ENCODE results near the gene FAM98B.
A peak's percentile ranks its signal among the peaks of the same experiment; 100 is the strongest.

Gene FAM98B

GRCh38 chr15:38440353-38441129 is 13.4 kb upstream of the FAM98B start:
- peaks cover 4% of the 10 kb centered on the region for H3K36me3 Mint-ChIP-seq
- H3K27ac Mint-ChIP-seq = no peak overlapping the region
- H3K9me3 Mint-ChIP-seq = peaks cover 6% of the 10 kb centered on the region
- H3K4me1 Mint-ChIP-seq = peaks cover 7% of the 10 kb centered on the region
- peaks cover 17% of the 10 kb centered on the region for H3K27me3 Mint-ChIP-seq
- no peak overlapping the region for H3K4me3 Mint-ChIP-seq

GRCh38 chr15:38441130-38441519 is 12.8 kb upstream of the FAM98B start:
- Mint-ChIP-seq H3K36me3 (peaks cover 4% of the 10 kb centered on the region), H3K9me3 (peaks cover 6% of the 10 kb centered on the region), H3K27ac (no peak overlapping the region), H3K27me3 (peaks cover 15% of the 10 kb centered on the region), H3K4me1 (peaks cover 7% of the 10 kb centered on the region), H3K4me3 (no peak overlapping the region)

- peak overlapping the region; percentile 98 for H3K4me3 Mint-ChIP-seq
- H3K27me3 Mint-ChIP-seq = no peaks in the 10 kb centered on the region
- peaks cover 43% of the 10 kb centered on the region for H3K4me1 Mint-ChIP-seq
- H3K36me3 Mint-ChIP-seq = peaks cover 7% of the 10 kb centered on the region
- peak overlapping the region; percentile 95 for H3K27ac Mint-ChIP-seq
- H3K9me3 Mint-ChIP-seq = no peaks in the 10 kb centered on the region
Measured at GRCh38 chr15:38454696-38455090, 766 bp downstream of the FAM98B start.

DNA sequence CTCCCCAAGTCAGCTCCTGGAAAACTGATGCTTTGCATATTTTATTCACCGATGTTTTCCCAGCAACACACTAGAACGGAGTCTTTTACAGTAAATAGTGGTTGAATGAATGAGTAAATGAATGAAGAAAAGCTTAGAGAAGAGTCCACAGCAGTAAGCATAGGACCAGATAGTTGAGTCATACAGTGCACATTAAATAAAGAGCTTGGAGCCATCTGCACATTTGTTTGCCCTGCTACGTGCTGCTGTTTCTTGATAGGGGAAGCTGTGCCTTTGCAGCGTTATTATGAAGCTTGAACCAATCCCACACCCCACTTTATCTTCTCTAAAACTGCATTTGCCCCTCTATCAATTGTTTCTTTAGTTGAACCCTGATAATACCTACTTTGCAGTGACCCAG is 1.2 kb downstream of the FAM98B start:
- H3K36me3 Mint-ChIP-seq = peaks cover 7% of the 10 kb centered on the region
- peaks cover 47% of the 10 kb centered on the region for H3K4me1 Mint-ChIP-seq
- H3K4me3 Mint-ChIP-seq = peak overlapping the region; percentile 98
- H3K27ac Mint-ChIP-seq = peak overlapping the region; percentile 95
- H3K27me3 Mint-ChIP-seq = no peaks in the 10 kb centered on the region
- no peaks in the 10 kb centered on the region for H3K9me3 Mint-ChIP-seq

DNA sequence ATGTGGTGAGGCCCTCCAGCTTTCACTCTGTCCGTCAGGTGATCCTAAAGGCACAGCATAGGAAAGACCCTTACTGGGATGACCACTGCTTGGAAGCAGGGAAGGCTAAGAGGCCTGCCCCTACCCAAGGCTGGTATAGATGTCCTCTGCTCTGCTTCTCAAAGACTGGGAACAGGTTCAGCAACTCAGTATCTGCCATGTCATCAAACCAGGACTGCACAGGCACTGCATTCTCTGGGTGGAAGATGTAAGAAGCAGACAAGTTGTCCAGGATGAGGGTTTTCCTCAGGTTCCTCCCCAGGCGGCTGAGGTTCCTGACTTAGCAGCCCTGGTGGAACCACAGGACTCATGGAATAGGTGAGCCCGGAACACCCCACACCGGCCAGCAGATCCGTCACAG is 4.7 kb downstream of the FAM98B start:
- no peaks in the 10 kb centered on the region for H3K9me3 Mint-ChIP-seq
- peaks cover 72% of the 10 kb centered on the region for H3K4me1 Mint-ChIP-seq
- peaks cover 7% of the 10 kb centered on the region for H3K36me3 Mint-ChIP-seq
- H3K4me3 Mint-ChIP-seq = no peak overlapping the region
- no peaks in the 10 kb centered on the region for H3K27me3 Mint-ChIP-seq
- H3K27ac Mint-ChIP-seq = no peak overlapping the region

DNA sequence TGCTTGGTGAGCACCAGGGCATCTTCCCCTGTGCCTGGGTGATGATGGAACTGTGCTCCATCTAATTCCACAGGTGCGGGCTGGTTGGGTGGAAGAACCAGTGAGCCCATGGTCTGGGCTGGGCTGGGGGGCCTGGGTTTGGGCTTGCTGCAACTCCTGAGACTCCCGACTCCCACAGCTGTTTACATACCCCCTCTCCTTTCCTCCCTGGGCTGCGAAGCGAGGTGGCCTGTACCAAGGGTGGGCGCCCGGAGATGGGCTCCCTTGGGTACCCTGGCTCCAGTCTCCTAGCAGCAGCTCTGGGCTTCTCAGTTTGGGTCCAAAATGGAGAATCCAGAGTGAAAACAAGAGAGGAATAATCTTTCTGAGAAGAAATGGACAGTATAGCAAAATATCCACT is 5.6 kb downstream of the FAM98B start:
- Mint-ChIP-seq H3K9me3 (no peaks in the 10 kb centered on the region), H3K4me3 (no peak overlapping the region), H3K4me1 (peaks cover 72% of the 10 kb centered on the region), H3K36me3 (peaks cover 7% of the 10 kb centered on the region), H3K27ac (peak overlapping the region; percentile 51), H3K27me3 (no peaks in the 10 kb centered on the region)

- Mint-ChIP-seq H3K27me3 (no peaks in the 10 kb centered on the region), H3K4me3 (no peak overlapping the region), H3K36me3 (peaks cover 7% of the 10 kb centered on the region), H3K9me3 (no peaks in the 10 kb centered on the region), H3K27ac (peak overlapping the region; percentile 21), H3K4me1 (peaks cover 64% of the 10 kb centered on the region)
Measured at GRCh38 chr15:38460543-38460942, 6.6 kb downstream of the FAM98B start.

DNA sequence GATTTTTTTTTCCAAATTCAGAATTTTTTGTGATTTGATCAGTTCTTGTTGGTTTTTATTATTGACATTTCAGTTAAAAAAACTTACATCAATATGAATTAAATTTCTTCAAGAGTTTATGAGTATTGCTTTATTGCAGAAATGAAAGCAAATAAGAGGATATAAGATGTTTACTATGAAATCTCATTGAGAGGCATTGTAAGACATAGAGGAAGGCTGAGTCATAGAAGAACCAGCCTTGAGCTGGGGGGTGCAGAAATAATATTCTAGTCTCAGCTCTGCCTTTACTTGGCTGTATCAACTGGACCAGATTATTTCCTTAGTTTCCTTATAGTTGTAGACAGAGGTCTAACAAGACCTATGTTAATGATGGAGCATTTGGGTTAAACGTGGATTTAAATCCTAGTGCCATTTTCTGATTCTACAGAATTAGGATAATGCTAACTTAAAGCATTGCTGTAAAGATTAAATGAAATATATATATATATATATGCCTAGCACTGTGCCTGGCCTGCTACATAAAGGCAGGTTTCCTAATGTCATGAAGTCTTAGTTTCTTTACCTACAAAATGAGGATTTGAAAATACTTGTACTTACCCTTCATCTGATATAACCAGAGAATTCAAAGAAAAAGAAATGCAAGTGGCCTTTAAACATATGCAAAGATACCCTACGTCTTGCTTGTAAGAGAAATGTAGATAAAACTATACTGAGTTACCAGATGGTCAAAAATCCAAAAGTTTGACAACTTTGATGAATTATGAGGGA is 7.3 kb downstream of the FAM98B start:
- no peaks in the 10 kb centered on the region for H3K9me3 Mint-ChIP-seq
- peak overlapping the region; percentile 21 for H3K27ac Mint-ChIP-seq
- peaks cover 7% of the 10 kb centered on the region for H3K36me3 Mint-ChIP-seq
- H3K4me3 Mint-ChIP-seq = no peak overlapping the region
- no peaks in the 10 kb centered on the region for H3K27me3 Mint-ChIP-seq
- peaks cover 58% of the 10 kb centered on the region for H3K4me1 Mint-ChIP-seq

- Mint-ChIP-seq H3K4me3 (no peak overlapping the region), H3K4me1 (peaks cover 36% of the 10 kb centered on the region), H3K27me3 (no peaks in the 10 kb centered on the region), H3K27ac (peak overlapping the region; percentile 51), H3K9me3 (no peaks in the 10 kb centered on the region), H3K36me3 (no peaks in the 10 kb centered on the region)
Measured at GRCh38 chr15:38463893-38464292, 10.0 kb downstream of the FAM98B start.

- Mint-ChIP-seq H3K27ac (no peak overlapping the region), H3K36me3 (no peaks in the 10 kb centered on the region), H3K9me3 (no peaks in the 10 kb centered on the region), H3K4me1 (peaks cover 29% of the 10 kb centered on the region), H3K4me3 (no peak overlapping the region), H3K27me3 (no peaks in the 10 kb centered on the region)
Measured at GRCh38 chr15:38464675-38465074, 10.7 kb downstream of the FAM98B start.

DNA sequence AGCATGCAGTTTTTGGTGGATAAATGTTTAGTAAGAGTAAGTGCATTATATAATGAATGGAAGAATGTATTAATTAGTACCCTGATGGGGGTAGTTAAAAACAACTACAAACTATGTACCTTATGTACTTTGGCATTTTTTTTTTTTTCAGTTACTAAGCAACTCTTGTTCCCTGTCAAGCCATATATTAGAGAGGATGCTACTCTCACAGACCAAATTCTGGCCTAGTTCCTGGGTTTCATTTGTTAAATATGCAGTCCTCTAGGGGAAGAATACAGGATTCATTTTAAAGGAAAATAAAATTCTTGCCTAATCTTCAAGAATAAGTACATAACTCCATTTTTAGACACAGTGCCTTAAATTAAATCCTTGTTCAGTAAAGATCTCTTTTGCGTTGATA is 16.9 kb downstream of the FAM98B start:
- H3K27me3 Mint-ChIP-seq = no peaks in the 10 kb centered on the region
- peaks cover 6% of the 10 kb centered on the region for H3K36me3 Mint-ChIP-seq
- peaks cover 11% of the 10 kb centered on the region for H3K4me1 Mint-ChIP-seq
- peak overlapping the region; percentile 86 for H3K27ac Mint-ChIP-seq
- no peak overlapping the region for H3K4me3 Mint-ChIP-seq
- H3K9me3 Mint-ChIP-seq = no peaks in the 10 kb centered on the region

- H3K27ac Mint-ChIP-seq = no peak overlapping the region
- peaks cover 6% of the 10 kb centered on the region for H3K36me3 Mint-ChIP-seq
- peaks cover 11% of the 10 kb centered on the region for H3K4me1 Mint-ChIP-seq
- H3K27me3 Mint-ChIP-seq = no peaks in the 10 kb centered on the region
- no peaks in the 10 kb centered on the region for H3K9me3 Mint-ChIP-seq
- H3K4me3 Mint-ChIP-seq = no peak overlapping the region
Measured at GRCh38 chr15:38471974-38472373, 18.0 kb downstream of the FAM98B start.

DNA sequence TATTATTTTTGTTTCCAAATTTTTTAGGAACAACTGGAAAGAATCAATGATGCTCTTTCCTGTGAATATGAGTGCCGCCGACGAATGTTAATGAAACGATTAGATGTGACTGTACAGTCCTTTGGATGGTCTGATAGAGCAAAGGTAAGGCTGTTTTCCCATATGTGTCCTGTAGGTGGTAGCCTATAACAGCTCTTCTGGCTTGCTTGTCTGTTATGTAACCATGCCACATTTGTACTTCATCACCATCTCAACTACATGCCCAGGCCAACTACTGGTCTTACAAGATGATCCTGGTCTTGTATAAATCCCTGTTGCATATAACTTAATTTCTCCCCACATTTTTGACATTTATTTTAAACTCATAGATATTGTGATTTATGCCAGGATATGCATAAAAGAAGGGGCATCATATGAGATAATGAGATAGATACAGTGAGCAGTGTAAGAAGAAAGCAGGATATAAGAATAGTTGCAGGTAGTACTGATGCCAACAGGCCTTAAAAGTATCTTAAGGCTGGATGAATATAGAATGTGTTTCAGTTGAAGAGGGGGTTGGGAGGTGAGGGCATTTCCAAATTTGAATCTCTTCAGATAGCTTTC is 20.3 kb downstream of the FAM98B start:
- peak overlapping the region; percentile 49 for H3K27ac Mint-ChIP-seq
- no peaks in the 10 kb centered on the region for H3K9me3 Mint-ChIP-seq
- peaks cover 13% of the 10 kb centered on the region for H3K4me1 Mint-ChIP-seq
- no peaks in the 10 kb centered on the region for H3K27me3 Mint-ChIP-seq
- peaks cover 9% of the 10 kb centered on the region for H3K36me3 Mint-ChIP-seq
- H3K4me3 Mint-ChIP-seq = no peak overlapping the region

DNA sequence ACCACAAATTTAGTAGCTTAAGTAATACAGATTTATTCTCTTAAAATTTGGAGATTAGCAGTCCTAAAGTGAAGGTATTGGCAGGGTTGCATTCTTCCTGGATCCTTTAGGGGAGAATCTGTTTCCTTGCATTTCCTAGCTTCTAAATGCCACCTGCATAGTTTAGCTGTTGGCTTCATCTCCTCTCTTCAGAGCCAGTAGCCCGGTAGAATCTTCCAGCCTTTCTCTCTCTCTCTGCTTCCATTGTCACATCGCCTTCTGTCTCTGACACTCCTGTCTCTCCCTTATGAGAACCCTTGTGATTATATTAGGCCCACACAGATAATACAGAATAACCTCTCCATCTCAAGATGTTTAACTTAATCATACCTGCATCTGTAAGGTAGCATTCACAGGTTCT is 21.4 kb downstream of the FAM98B start:
- Mint-ChIP-seq H3K9me3 (no peaks in the 10 kb centered on the region), H3K36me3 (peaks cover 11% of the 10 kb centered on the region), H3K4me1 (peaks cover 24% of the 10 kb centered on the region), H3K27me3 (no peaks in the 10 kb centered on the region), H3K27ac (no peak overlapping the region), H3K4me3 (no peak overlapping the region)

GRCh38 chr15:38476120-38476519 is 22.2 kb downstream of the FAM98B start:
- H3K9me3 Mint-ChIP-seq = no peaks in the 10 kb centered on the region
- H3K27ac Mint-ChIP-seq = no peak overlapping the region
- H3K27me3 Mint-ChIP-seq = no peaks in the 10 kb centered on the region
- H3K4me1 Mint-ChIP-seq = peaks cover 27% of the 10 kb centered on the region
- peaks cover 11% of the 10 kb centered on the region for H3K36me3 Mint-ChIP-seq
- no peak overlapping the region for H3K4me3 Mint-ChIP-seq

- no peak overlapping the region for H3K27ac Mint-ChIP-seq
- H3K9me3 Mint-ChIP-seq = no peaks in the 10 kb centered on the region
- H3K4me3 Mint-ChIP-seq = no peak overlapping the region
- peaks cover 15% of the 10 kb centered on the region for H3K36me3 Mint-ChIP-seq
- H3K4me1 Mint-ChIP-seq = peaks cover 42% of the 10 kb centered on the region
- H3K27me3 Mint-ChIP-seq = no peaks in the 10 kb centered on the region
Measured at GRCh38 chr15:38477637-38478036, 23.7 kb downstream of the FAM98B start.
